IMR-90 (cell line): Measurements from ENCODE around the gene STAM. TPM values are rescaled to one million over a fixed set of nuclear protein-coding genes. Genes with fewer than 3 reads are reported as not detected.

ENCODE experiments used
- ATAC-seq: fragments of 200-7000 bp; cut with Tn5 transposase; 2 replicates; pipeline ENCODE4 v1.9.1; 2020; ENCODE audit warnings: low read depth, mild to moderate bottlenecking, moderate library complexity
- BruUV-seq: library from RNA; stranded (reverse); fragments of 400-500 nt; replicated peaks from 2 replicates; lab custom pipeline; 2021; lab: Mats Ljungman, UMichigan
- CTCF ChIA-PET: fragments of 300-600 bp; formaldehyde crosslinking; extraction: SDS; loops from one replicate; lab custom pipeline; 2021; ENCODE audit warnings: antibody characterized with exemption; lab: Yijun Ruan, JAX
- POLR2A ChIA-PET: fragments of 300-600 bp; sonication (Branson Sonifier 250); formaldehyde crosslinking; loops from one replicate; lab custom pipeline; 2022; ENCODE audit warnings: antibody characterized with exemption; ENCODE audit not compliant: unreplicated experiment; lab: Charles Lee
- DNase-seq: peaks from one replicate; pipeline ENCODE4 v3.0.0; 2013
- H2AFZ ChIP-seq: replicated peaks from 2 replicates; pipeline ENCODE3; 2013; ENCODE audit warnings: low read length, mild to moderate bottlenecking; ENCODE audit not compliant: poor library complexity
- H2AK5ac ChIP-seq: 2 replicates; pipeline ENCODE4 v1.6.1; 2013; ENCODE audit warnings: low read depth, low read length, inconsistent platforms
- H2AK9ac ChIP-seq: replicated peaks from 2 replicates; pipeline ENCODE3; 2013; ENCODE audit warnings: mild to moderate bottlenecking, low read depth, low read length, moderate library complexity; ENCODE audit not compliant: poor library complexity
- H2BK120ac ChIP-seq: 2 replicates; pipeline ENCODE4 v1.6.1; 2013; ENCODE audit warnings: low read depth, low read length, inconsistent platforms
- H2BK15ac ChIP-seq: 3 replicates; pipeline ENCODE4 v1.6.1; 2013; ENCODE audit warnings: low read depth, low read length, inconsistent platforms
- H2BK20ac ChIP-seq: 2 replicates; pipeline ENCODE4 v1.6.1; 2013; ENCODE audit warnings: low read depth, mild to moderate bottlenecking, inconsistent platforms, low read length, moderate library complexity
- H2BK5ac ChIP-seq: 2 replicates; pipeline ENCODE4 v1.6.1; 2013; ENCODE audit warnings: mild to moderate bottlenecking, low read depth, low read length, inconsistent platforms; ENCODE audit not compliant: poor library complexity, severe bottlenecking
- H3K14ac ChIP-seq: replicated peaks from 2 replicates; pipeline ENCODE4 v1.6.1; 2013; ENCODE audit warnings: low read depth, low read length, inconsistent platforms
- H3K18ac ChIP-seq: 2 replicates; pipeline ENCODE4 v1.6.1; 2013; ENCODE audit warnings: low read depth, low read length, control low read depth
- H3K23ac ChIP-seq: 2 replicates; pipeline ENCODE4 v1.6.1; 2013; ENCODE audit warnings: low read depth, low read length, inconsistent platforms
- H3K27ac ChIP-seq: 2 replicates; pipeline ENCODE4 v1.5.1; 2013; ENCODE audit warnings: mild to moderate bottlenecking, control low read depth, low read length; ENCODE audit not compliant: insufficient read depth
- H3K27me3 ChIP-seq: 2 replicates; pipeline ENCODE4 v1.6.1; 2013; ENCODE audit warnings: low read length; ENCODE audit not compliant: control insufficient read depth, insufficient read depth
- H3K36me3 ChIP-seq: 2 replicates; pipeline ENCODE4 v1.6.1; 2013; ENCODE audit warnings: low read length, mixed read lengths; ENCODE audit not compliant: control insufficient read depth, insufficient read depth
- H3K4ac ChIP-seq: 2 replicates; pipeline ENCODE4 v1.6.1; 2013; ENCODE audit warnings: low read depth, low read length, inconsistent platforms
- H3K4me1 ChIP-seq: 2 replicates; pipeline ENCODE4 v1.6.1; 2013; ENCODE audit warnings: low read length, mixed read lengths; ENCODE audit not compliant: control insufficient read depth, insufficient read depth
- H3K4me2 ChIP-seq: 2 replicates; pipeline ENCODE4 v1.6.1; 2013; ENCODE audit warnings: low read depth, mild to moderate bottlenecking, control low read depth, low read length, moderate library complexity
- H3K4me3 ChIP-seq: 2 replicates; pipeline ENCODE4 v1.5.1; 2013; ENCODE audit warnings: low read depth, mild to moderate bottlenecking, control low read depth, low read length, moderate library complexity; ENCODE audit not compliant: insufficient read depth
- H3K56ac ChIP-seq: 2 replicates; pipeline ENCODE4 v1.6.1; 2013; ENCODE audit warnings: low read length, inconsistent platforms; ENCODE audit not compliant: insufficient read depth; ENCODE audit errors: extremely low read depth
- H3K79me1 ChIP-seq, 2 experiments: 2 replicates each; pipeline ENCODE4 v1.6.1; 2013; ENCODE audit warnings: low read length in 2 of 2, inconsistent platforms in 1 of 2, low read depth in 1 of 2
- H3K9ac ChIP-seq: 2 replicates; pipeline ENCODE4 v1.6.1; 2013; ENCODE audit warnings: low read depth, low read length, control low read depth
- H3K9me1 ChIP-seq: 2 replicates; pipeline ENCODE4 v1.6.1; 2013; ENCODE audit warnings: low read length, inconsistent platforms; ENCODE audit not compliant: insufficient read depth
- H3K9me3 ChIP-seq: 2 replicates; pipeline ENCODE4 v1.6.1; 2013; ENCODE audit warnings: low read length; ENCODE audit not compliant: control insufficient read depth, insufficient read depth
- H4K20me1 ChIP-seq: 2 replicates; pipeline ENCODE4 v1.6.1; 2013; ENCODE audit warnings: low read length, inconsistent platforms; ENCODE audit not compliant: insufficient read depth
- H4K5ac ChIP-seq: 2 replicates; pipeline ENCODE4 v1.6.1; 2013; ENCODE audit warnings: mild to moderate bottlenecking, low read depth, low read length, control low read depth
- H4K8ac ChIP-seq, 2 experiments: 2 replicates each; pipeline ENCODE4 v1.6.1; 2013; ENCODE audit warnings: low read depth in 2 of 2, low read length in 2 of 2, control low read depth in 1 of 2, inconsistent platforms in 1 of 2
- H4K91ac ChIP-seq: 2 replicates; pipeline ENCODE4 v1.6.1; 2013; ENCODE audit warnings: low read depth, low read length, inconsistent platforms; ENCODE audit not compliant: insufficient read depth
- BHLHE40 ChIP-seq: fragments of 150-350 bp; IDR thresholded peaks from 2 replicates; pipeline ENCODE4 v1.6.1; 2016; ENCODE audit warnings: mild to moderate bottlenecking, low read depth, low read length
- CEBPB ChIP-seq: IDR thresholded peaks from 2 replicates; pipeline ENCODE4 v1.6.1; 2012; ENCODE audit warnings: low read depth, low read length, improper control_type of control experiment
- MXI1 ChIP-seq: IDR thresholded peaks from 2 replicates; pipeline ENCODE4 v1.6.1; 2012; ENCODE audit warnings: low read depth, mild to moderate bottlenecking, low read length, moderate library complexity, borderline replicate concordance
- RAD21 ChIP-seq: IDR thresholded peaks from 2 replicates; pipeline ENCODE4 v1.6.1; 2012; ENCODE audit warnings: low read length, improper control_type of control experiment
- RCOR1 ChIP-seq: IDR thresholded peaks from 2 replicates; pipeline ENCODE4 v1.6.1; 2012; ENCODE audit warnings: mild to moderate bottlenecking, low read length, improper control_type of control experiment; ENCODE audit not compliant: insufficient replicate concordance
- WGBS, 2 experiments: methylation state at CpG; one replicate each; pipeline versions ENCODE4 v1.1.5 to v1.1.7; 2013; ENCODE audit warnings: missing lambda C conversion rate in 2 of 2; ENCODE audit not compliant: insufficient read length in 1 of 2; ENCODE audit errors: extremely low coverage in 2 of 2; 5-methylcytosine and 5-hydroxymethylcytosine counted together
- dilution Hi-C: fragments of 300-500 bp; cut with HindIII; formaldehyde crosslinking; loops from one replicate; pipeline ENCODE4 v1.14.3; 2018; ENCODE audit warnings: low sequenced_read_pairs; ENCODE audit not compliant: unreplicated experiment
- in situ Hi-C: fragments of 300-500 bp; cut with MboI; formaldehyde crosslinking; loops from 3 replicates; pipeline ENCODE4 v1.14.3; 2019; ENCODE audit warnings: low sequenced_read_pairs, inconsistent platforms, mixed read lengths
- intact Hi-C: fragments of 100-400 bp; cut with micrococcal nuclease; formaldehyde crosslinking; loops from 2 replicates; pipeline ENCODE4 v1.10.0; 2022
- polyA plus RNA-seq, 3 experiments: library from polyadenylated mRNA; depleted of rRNA; stranded (reverse); fragments of >200 nt; gene quantifications; 2 replicates each; pipeline ENCODE4 v1.2.3, GENCODE V29; 2012; ENCODE audit warnings: low replicate concordance in 1 of 3
- total RNA-seq: library from RNA; depleted of rRNA; stranded (reverse); fragments of >200 nt; gene quantifications from 2 replicates; pipeline ENCODE4 v1.2.3, GENCODE V29; 2012
- TF ChIP-seq, protein P1 (sequence below): fragments of 150-350 bp; IDR thresholded peaks from 2 replicates; pipeline ENCODE4 v1.6.1; 2017; ENCODE audit warnings: mild to moderate bottlenecking, antibody characterized with exemption, low read length, low read depth
- TF ChIP-seq, protein P2 (sequence below): fragments of 150-350 bp; IDR thresholded peaks from 2 replicates; pipeline ENCODE4 v1.6.1; 2016; ENCODE audit warnings: low read depth, mild to moderate bottlenecking, low read length, moderate library complexity, borderline replicate concordance

Gene STAM
- total and polyA plus RNA-seq, 2 of the 4 experiments (the other 2 are of a cell fraction) = 22.9 to 23.3 TPM

DNA sequence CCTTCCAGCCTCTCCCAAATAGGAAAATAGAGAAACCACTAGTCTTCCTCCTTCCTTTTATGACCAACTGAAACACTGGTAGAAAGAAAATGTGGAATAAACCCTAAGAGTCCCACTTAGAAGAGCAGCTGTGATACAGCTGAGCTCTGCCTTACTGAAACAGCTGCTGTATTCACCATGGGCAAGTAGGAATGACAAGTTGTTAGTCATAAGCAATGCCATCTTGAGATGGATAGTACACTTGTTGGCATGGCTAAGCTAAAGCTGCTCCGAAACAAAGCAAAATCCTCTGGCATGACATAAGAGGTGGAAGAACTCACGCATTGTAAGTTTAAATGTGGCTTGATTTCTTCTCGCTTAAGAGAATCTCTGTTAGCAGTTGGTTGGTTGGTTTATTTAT is 59.8 kb downstream of the STAM start:
- no peak for DNase-seq

More for the DNA sequence above, 59.8 kb downstream of the STAM start:
- H4K20me1 ChIP-seq = no peaks in the 10 kb centered on the region
- H3K4me1 ChIP-seq = no peaks in the 10 kb centered on the region
- no peak overlapping the region for H4K91ac ChIP-seq
- no peak overlapping the region for H4K8ac ChIP-seq
- H3K23ac ChIP-seq = no peak overlapping the region
- H2BK120ac ChIP-seq = no peak overlapping the region
- no peak overlapping the region for H2BK20ac ChIP-seq
- H3K79me1 ChIP-seq = peaks cover 0 to 5% of the 10 kb centered on the region in 2 experiments; a peak in 1 of 4 replicates
- dilution Hi-C loops = no loop called here
- in situ Hi-C loops = no loop called here
- no peak for ATAC-seq
- no peak overlapping the region for H2BK5ac ChIP-seq
- H3K18ac ChIP-seq = no peak overlapping the region
- peaks cover 19% of the 10 kb centered on the region for H3K36me3 ChIP-seq
- no peak overlapping the region for H3K9ac ChIP-seq
- intact Hi-C loops = no loop called here
- no peak overlapping the region for H3K27ac ChIP-seq
- H3K9me3 ChIP-seq = no peaks in the 10 kb centered on the region
- H3K56ac ChIP-seq = 0 out of 2 replicates have a peak overlapping the region, but pooled peaks have one; percentile 17
- H2AK9ac ChIP-seq = no peak overlapping the region
- no peaks in the 10 kb centered on the region for H3K27me3 ChIP-seq
- H3K4me2 ChIP-seq = no peak overlapping the region
- H3K9me1 ChIP-seq = 0 out of 2 replicates have a peak, but pooled peaks cover 3% of the 10 kb centered on the region
- no peak overlapping the region for H3K14ac ChIP-seq
- ChIA-PET POLR2A (no interaction called here), CTCF (interaction anchor here (0.5 kb wide), 1 partner anchor 102 kb away, joined by 4 read pairs; no protein-coding TSS in a partner anchor)
- H3K4ac ChIP-seq = no peak overlapping the region
- H2AK5ac ChIP-seq = no peak overlapping the region
- TF ChIP-seq CEBPB = no peak
- TF ChIP-seq BHLHE40 = no peak
- TF ChIP-seq, protein P1, sequence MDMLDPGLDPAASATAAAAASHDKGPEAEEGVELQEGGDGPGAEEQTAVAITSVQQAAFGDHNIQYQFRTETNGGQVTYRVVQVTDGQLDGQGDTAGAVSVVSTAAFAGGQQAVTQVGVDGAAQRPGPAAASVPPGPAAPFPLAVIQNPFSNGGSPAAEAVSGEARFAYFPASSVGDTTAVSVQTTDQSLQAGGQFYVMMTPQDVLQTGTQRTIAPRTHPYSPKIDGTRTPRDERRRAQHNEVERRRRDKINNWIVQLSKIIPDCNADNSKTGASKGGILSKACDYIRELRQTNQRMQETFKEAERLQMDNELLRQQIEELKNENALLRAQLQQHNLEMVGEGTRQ = no peak
- TF ChIP-seq, protein P2, sequence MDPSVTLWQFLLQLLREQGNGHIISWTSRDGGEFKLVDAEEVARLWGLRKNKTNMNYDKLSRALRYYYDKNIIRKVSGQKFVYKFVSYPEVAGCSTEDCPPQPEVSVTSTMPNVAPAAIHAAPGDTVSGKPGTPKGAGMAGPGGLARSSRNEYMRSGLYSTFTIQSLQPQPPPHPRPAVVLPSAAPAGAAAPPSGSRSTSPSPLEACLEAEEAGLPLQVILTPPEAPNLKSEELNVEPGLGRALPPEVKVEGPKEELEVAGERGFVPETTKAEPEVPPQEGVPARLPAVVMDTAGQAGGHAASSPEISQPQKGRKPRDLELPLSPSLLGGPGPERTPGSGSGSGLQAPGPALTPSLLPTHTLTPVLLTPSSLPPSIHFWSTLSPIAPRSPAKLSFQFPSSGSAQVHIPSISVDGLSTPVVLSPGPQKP = no peak
- TF ChIP-seq RAD21 = no peak
- TF ChIP-seq MXI1 = no peak
- TF ChIP-seq RCOR1 = no peak
- H2BK15ac ChIP-seq = no peak overlapping the region
- H2AFZ ChIP-seq = no peak overlapping the region
- H4K5ac ChIP-seq = no peak overlapping the region
- H3K4me3 ChIP-seq = no peak overlapping the region
- no TSS peak for BruUV-seq
- 83% methylated on average over 1 of the region's 3 CpGs; no CpG with 5 or more reads in 1 of the 2 experiments for WGBS, 2 experiments
